Psoas muscle (tissue), 8 donors: ENCODE results near the gene VWA2. TPM values are rescaled to one million over a fixed set of nuclear protein-coding genes. Genes with fewer than 3 reads are reported as not detected.
A peak's percentile ranks its signal among the peaks of the same experiment; 100 is the strongest.

Source experiments
- ATAC-seq, 4 donors: fragments of 200-7000 bp; cut with Tn5 transposase; one replicate each; pipeline ENCODE4 v1.9.1; 2020; ENCODE audit warnings: moderate library complexity in 3 of 4, mild to moderate bottlenecking in 2 of 4
- DNase-seq, 2 donors: peaks; one replicate each; pipeline ENCODE4 v3.0.0-alpha.2; 2020
- H3K27ac ChIP-seq: fragments of 200-600 bp; one replicate; pipeline ENCODE4 v1.8.0; 2022
- H3K27me3 ChIP-seq, 3 donors: fragments of 200-600 bp in 1 of 3; one replicate each; pipeline versions ENCODE4 v1.6.1 to v1.8.0; 2013 to 2022; ENCODE audit warnings: low read length in 2 of 3, mild to moderate bottlenecking in 2 of 3, moderate library complexity in 1 of 3; ENCODE audit not compliant: insufficient read depth in 3 of 3
- H3K36me3 ChIP-seq, 2 donors: fragments of 200-600 bp in 1 of 2; one replicate each; pipeline versions ENCODE4 v1.6.1 to v1.8.0; 2013 to 2022; ENCODE audit warnings: low read depth in 1 of 2, mild to moderate bottlenecking in 1 of 2, moderate library complexity in 1 of 2; ENCODE audit not compliant: insufficient read depth in 1 of 2
- H3K4me1 ChIP-seq: fragments of 200-600 bp; one replicate; pipeline ENCODE4 v1.8.0; 2022
- H3K4me3 ChIP-seq: fragments of 200-600 bp; one replicate; pipeline ENCODE4 v1.8.0; 2022; ENCODE audit warnings: mild to moderate bottlenecking
- H3K9me3 ChIP-seq: fragments of 200-600 bp; one replicate; pipeline ENCODE4 v1.8.0; 2022
- WGBS, 3 donors: extraction: QIAGEN DNeasy Blood & Tissue Kit; methylation state at CpG; one replicate each; pipeline versions ENCODE4 v1.1.6 to v1.1.7; 2013; 5-methylcytosine and 5-hydroxymethylcytosine counted together
- intact Hi-C, 2 donors: fragments of 100-400 bp; cut with DNase I; formaldehyde crosslinking; loops; one replicate each; pipeline versions ENCODE4 v1.11.0 to v1.14.2; 2022
- polyA plus RNA-seq, 3 donors: library from polyadenylated mRNA; stranded (reverse); fragments of 200-250 nt; gene quantifications; one replicate each; pipeline ENCODE4 v1.2.3, GENCODE V29; 2013
- total RNA-seq, 4 donors: library from RNA; stranded (reverse); fragmentation: NEBNext Ultra II Directional in 2 of 4; extraction: Animal tissue kit (Norgen Biotek cat#: 25700) in 2 of 4; gene quantifications; one replicate each; pipeline versions ENCODE4 v1.2.1 to v1.2.4, GENCODE V29; 2021 to 2023
- TF ChIP-seq, protein P1 (sequence below): fragments of 200-600 bp; IDR thresholded peaks from one replicate; pipeline ENCODE4 v1.8.0; 2022; ENCODE audit warnings: antibody characterized with exemption
- donor health status: healthy with polysubstance abuse.
- donor health status: DM: no; HTN: no; CAD: no; lungs with moderate emphysema.
- donor health status: Bipolar disorder and iron deficiency.
- donor health status: healthy.
- donor health status: DM: yes; HTN: yes; CAD: no.
- donor health status: DM: no; HTN: no; CAD: no.
- donor health status: DM: no; HTN: no; CAD: no.
- donor health status: DM: yes; HTN: yes; CAD: no.

VWA2 gene
- total and polyA plus RNA-seq, 7 donors, result not detected

DNA sequence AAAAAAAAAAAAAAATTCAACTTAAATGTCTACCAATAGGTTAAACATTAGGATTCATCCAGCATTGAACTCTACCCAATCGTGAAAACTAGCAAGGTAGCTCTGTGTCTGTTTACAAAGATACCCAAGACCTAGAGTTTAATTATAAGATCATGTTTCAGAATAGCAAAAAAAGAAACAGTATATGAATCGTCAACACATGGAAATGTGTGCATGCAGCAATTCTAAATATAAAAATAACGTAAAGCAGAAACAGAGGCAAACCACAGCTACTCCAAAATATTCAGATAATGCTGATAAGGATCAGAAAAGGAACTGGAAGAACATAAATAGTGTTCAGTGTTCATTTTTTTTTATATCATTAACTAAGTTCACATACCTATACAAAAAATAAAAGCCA is 96.6 kb downstream of the VWA2 start:
- H3K4me3 ChIP-seq, result no peak overlapping the region
- intact Hi-C loops, result no loop called here
- peaks cover 12% of the 10 kb centered on the region for H3K4me1 ChIP-seq
- no peaks in the 10 kb centered on the region for H3K36me3 ChIP-seq
- H3K27me3 ChIP-seq, result no peaks in the 10 kb centered on the region
- H3K27ac ChIP-seq, result no peak overlapping the region
- no peak for DNase-seq
- ATAC-seq, result peak in 3 of 4 donors; percentile 37 to 60 (median 49)
- H3K9me3 ChIP-seq, result no peaks in the 10 kb centered on the region
- TF ChIP-seq, protein P1, sequence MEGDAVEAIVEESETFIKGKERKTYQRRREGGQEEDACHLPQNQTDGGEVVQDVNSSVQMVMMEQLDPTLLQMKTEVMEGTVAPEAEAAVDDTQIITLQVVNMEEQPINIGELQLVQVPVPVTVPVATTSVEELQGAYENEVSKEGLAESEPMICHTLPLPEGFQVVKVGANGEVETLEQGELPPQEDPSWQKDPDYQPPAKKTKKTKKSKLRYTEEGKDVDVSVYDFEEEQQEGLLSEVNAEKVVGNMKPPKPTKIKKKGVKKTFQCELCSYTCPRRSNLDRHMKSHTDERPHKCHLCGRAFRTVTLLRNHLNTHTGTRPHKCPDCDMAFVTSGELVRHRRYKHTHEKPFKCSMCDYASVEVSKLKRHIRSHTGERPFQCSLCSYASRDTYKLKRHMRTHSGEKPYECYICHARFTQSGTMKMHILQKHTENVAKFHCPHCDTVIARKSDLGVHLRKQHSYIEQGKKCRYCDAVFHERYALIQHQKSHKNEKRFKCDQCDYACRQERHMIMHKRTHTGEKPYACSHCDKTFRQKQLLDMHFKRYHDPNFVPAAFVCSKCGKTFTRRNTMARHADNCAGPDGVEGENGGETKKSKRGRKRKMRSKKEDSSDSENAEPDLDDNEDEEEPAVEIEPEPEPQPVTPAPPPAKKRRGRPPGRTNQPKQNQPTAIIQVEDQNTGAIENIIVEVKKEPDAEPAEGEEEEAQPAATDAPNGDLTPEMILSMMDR, result no peak
- 20 to 32% (median 23%) methylated on average over 3 of the region's 3 CpGs for WGBS, 3 donors

DNA sequence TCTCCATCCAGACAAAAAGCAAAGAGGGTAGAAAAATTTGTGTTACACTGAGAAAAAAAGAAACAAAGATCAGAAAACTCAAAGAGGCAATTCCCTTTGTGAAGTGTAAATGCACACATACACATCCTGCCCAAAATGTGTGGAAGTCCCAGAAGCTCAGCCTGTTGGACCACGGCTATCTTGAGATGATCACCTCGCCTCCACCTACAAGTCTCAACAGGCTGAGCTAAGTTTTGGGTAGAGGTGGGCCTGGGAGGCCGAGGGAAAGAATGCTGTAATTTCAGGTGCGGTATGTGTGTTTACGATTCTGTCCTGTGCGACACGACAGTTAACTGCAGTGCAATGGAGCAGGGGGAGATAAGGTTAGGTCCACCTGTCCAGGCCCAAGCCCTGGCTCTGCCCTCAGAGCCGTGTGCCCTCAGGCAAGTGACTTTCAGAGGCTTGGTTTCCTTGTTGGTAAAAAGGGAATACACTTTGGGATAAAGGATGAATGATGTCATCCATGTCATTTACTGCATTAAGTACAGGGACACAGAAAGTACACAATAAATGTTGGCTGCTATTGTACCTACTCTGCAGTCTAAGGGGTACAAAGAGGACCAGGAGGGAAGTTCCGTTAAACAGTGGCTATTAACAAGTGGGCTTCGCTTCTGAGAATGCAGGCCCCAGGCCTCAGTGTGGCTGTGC is 97.9 kb downstream of the VWA2 start:
- Histone ChIP-seq H3K27me3 (no peaks in the 10 kb centered on the region), H3K4me3 (no peak overlapping the region), H3K4me1 (peaks cover 12% of the 10 kb centered on the region), H3K36me3 (no peaks in the 10 kb centered on the region), H3K27ac (no peak overlapping the region), H3K9me3 (no peaks in the 10 kb centered on the region)
- ATAC-seq (no peak), DNase-seq (no peak)
- intact Hi-C loops, result no loop called here
- TF ChIP-seq, protein P1, result no peak
- 85 to 90% (median 88%) methylated on average over 10 of the region's 10 CpGs for WGBS, 3 donors

DNA sequence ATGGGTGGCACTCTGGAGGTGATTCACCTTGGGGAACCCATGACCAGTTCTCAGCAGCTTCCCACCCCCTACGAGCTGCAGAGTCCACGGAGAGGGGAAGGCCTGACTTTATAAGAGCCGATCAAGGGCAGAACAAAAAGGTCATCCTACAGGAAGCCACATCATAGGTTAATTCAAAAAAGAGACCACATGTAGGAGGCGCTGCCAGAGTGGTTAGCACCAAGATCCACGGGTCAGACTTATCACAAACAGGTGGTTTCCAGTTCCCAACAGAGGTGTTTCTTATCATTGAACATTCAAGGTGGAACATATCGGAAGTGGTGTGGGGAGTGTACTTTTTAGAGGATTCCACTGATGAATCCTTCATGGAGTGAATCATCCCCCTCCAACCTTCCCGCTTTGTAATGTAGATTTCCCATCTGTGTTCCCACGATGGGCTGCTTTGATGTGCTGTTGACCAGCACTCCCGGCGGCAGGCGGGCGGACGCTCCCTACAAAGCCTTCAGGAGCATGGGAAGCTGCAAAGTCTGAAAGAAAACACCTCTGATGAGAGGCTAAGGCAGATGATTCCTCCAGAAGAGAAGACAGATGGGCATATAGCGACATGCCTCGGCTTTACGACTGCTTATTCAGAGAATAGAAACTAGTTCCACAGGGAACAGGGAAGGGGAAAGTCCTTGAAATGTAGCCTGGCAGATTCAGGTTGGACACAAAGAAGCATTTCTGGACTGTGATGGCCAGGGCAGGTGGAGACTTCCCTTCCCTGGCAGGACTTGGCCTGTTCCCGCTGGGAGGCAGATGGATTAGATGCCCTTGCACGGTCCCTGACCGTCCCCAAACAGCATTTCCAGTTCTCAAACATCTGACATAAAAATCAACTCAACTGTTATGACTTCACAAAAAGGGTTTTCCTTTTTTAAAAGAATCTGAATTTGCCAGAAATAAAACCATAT is 98.7 kb downstream of the VWA2 start:
- WGBS, 3 donors, result 73 to 79% (median 76%) methylated on average over 19 of the region's 19 CpGs
- H3K4me1 ChIP-seq, result peaks cover 12% of the 10 kb centered on the region
- ATAC-seq (no peak), DNase-seq (no peak)
- TF ChIP-seq, protein P1, result no peak
- no peak overlapping the region for H3K27ac ChIP-seq
- H3K4me3 ChIP-seq, result no peak overlapping the region
- no peaks in the 10 kb centered on the region for H3K27me3 ChIP-seq
- H3K36me3 ChIP-seq, result no peaks in the 10 kb centered on the region
- no peaks in the 10 kb centered on the region for H3K9me3 ChIP-seq
- intact Hi-C loops, result no loop called here

DNA sequence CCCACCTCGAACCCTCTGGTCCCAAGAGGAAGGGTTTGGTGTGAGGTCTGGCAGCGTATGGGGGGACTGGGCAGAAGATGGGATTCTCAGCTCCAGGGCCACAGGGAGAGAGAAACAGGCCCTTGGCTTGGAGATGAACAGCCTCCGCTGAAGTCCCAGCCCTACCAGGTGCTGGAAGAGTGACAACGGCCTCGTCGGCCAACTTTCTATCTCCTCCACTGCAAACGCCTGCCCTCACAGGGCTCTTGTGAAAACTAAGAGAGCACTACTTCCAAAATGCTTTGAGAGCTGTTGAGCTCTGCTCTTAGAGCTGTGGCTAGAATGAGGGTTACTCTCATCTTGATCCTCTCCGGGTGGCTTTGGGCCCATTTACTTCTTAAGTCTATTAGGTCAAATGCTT is 101.8 kb downstream of the VWA2 start:
- no peaks in the 10 kb centered on the region for H3K4me1 ChIP-seq
- 28 to 56% (median 37%) methylated on average over 8 of the region's 8 CpGs for WGBS, 3 donors
- no peaks in the 10 kb centered on the region for H3K9me3 ChIP-seq
- intact Hi-C loops, result no loop called here
- H3K27ac ChIP-seq, result no peak overlapping the region
- H3K4me3 ChIP-seq, result no peak overlapping the region
- ATAC-seq (no peak), DNase-seq (no peak)
- no peaks in the 10 kb centered on the region for H3K36me3 ChIP-seq
- TF ChIP-seq, protein P1, result no peak
- H3K27me3 ChIP-seq, result no peaks in the 10 kb centered on the region

Other genes with a start within 250 kb of the VWA2 start
- gene ADRB1, start 195.4 kb upstream of the VWA2 start, total RNA-seq, result under 1 TPM; 0.13 to 0.40 (median 0.29) TPM
- gene ADRB1, start 195.4 kb upstream of the VWA2 start, polyA plus RNA-seq, result under 1 TPM in 2 of 3 donors, not detected in 1; 0.03 to 0.12 TPM
- gene CCDC186, start 65.1 kb upstream of the VWA2 start, total RNA-seq, result 10 to 100 TPM; 10.5 to 16.5 (median 11.4) TPM
- gene CCDC186, start 65.1 kb upstream of the VWA2 start, polyA plus RNA-seq, result 1 to 10 TPM; 1.9 to 8.9 (median 3.8) TPM
- gene TDRD1, start 59.9 kb upstream of the VWA2 start, total RNA-seq, result under 1 TPM in 2 of 4 donors, not detected in 2; 0.20 to 0.26 TPM
- under 1 TPM in 1 of 3 donors, not detected in 2; 0.03 TPM for gene TDRD1, start 59.9 kb upstream of the VWA2 start, polyA plus RNA-seq
- 1 to 10 TPM; 1.6 to 3.6 (median 2.6) TPM for gene AFAP1L2, start 165.2 kb downstream of the VWA2 start, total RNA-seq
- 1 to 10 TPM in 2 of 3 donors, under 1 TPM in 1; 0.75 to 1.7 (median 1.4) TPM for gene AFAP1L2, start 165.2 kb downstream of the VWA2 start, polyA plus RNA-seq